ENCODE data around the gene KDM4D. TPM values are rescaled to one million over a fixed set of nuclear protein-coding genes. Genes with fewer than 3 reads are reported as not detected.
"Not testable (repeated sequence)": the region's sequence is repeated elsewhere in the genome, so short reads cannot be mapped to it uniquely, and the experiment has no call there.

The KDM4D gene
- total and polyA plus RNA-seq, 8 donors: 0.12 to 0.73 (median 0.31) TPM; not detected in 3

DNA sequence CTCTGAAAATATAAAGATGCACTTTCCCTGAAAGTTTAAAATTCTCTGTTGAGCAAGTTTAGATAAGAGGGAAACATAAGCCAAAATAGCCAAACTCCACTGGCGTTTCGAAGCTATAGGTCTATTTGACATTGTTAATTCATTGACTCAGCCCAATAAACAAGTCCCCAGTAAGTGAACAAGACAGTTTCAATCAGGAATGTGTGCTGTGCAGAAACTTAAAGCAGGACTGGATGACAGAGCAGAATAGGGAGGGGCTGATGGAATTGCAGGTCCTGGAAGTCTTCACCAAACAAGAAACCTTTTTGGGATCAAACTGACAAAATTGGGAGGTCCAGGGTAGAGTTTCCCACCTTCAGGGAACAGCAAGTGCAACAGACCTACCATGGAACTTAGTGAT is 42.6 kb downstream of the KDM4D start:
- no peak for DNase-seq
- Histone ChIP-seq H3K4me1 (no peaks in the 10 kb centered on the region), H3K27ac (no peak overlapping the region), H3K4me3 (no peak overlapping the region), H3K27me3 (peaks cover 0 to 9% (median 0%) of the 10 kb centered on the region in 3 donors), H3K9me3 (no peaks in the 10 kb centered on the region), H3K36me3 (no peaks in the 10 kb centered on the region)
- WGBS, 5 donors: 27 to 59% (median 32%) methylated on average over 2 of the region's 2 CpGs
- TF ChIP-seq, protein P1, sequence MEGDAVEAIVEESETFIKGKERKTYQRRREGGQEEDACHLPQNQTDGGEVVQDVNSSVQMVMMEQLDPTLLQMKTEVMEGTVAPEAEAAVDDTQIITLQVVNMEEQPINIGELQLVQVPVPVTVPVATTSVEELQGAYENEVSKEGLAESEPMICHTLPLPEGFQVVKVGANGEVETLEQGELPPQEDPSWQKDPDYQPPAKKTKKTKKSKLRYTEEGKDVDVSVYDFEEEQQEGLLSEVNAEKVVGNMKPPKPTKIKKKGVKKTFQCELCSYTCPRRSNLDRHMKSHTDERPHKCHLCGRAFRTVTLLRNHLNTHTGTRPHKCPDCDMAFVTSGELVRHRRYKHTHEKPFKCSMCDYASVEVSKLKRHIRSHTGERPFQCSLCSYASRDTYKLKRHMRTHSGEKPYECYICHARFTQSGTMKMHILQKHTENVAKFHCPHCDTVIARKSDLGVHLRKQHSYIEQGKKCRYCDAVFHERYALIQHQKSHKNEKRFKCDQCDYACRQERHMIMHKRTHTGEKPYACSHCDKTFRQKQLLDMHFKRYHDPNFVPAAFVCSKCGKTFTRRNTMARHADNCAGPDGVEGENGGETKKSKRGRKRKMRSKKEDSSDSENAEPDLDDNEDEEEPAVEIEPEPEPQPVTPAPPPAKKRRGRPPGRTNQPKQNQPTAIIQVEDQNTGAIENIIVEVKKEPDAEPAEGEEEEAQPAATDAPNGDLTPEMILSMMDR (IDR thresholded peaks at IDR 0.05): no peak
- TF ChIP-seq POLR2A (IDR thresholded peaks at IDR 0.05): no peak
- intact Hi-C loops (cut with DNase I; ENCODE audit: low total_unique reads): no loop called here

- H3K36me3 ChIP-seq; DNase-seq; intact Hi-C loops (cut with DNase I; ENCODE audit: low total_unique reads); H3K4me3 ChIP-seq; H3K27me3 ChIP-seq; H3K4me1 ChIP-seq; H3K27ac ChIP-seq; H3K9me3 ChIP-seq: not testable (repeated sequence)
- 77 to 80% (median 78%) methylated on average over 5 of the region's 5 CpGs for WGBS, 5 donors
Observed at GRCh38 chr11:95021468-95021867, 48.0 kb downstream of the KDM4D start.

DNA sequence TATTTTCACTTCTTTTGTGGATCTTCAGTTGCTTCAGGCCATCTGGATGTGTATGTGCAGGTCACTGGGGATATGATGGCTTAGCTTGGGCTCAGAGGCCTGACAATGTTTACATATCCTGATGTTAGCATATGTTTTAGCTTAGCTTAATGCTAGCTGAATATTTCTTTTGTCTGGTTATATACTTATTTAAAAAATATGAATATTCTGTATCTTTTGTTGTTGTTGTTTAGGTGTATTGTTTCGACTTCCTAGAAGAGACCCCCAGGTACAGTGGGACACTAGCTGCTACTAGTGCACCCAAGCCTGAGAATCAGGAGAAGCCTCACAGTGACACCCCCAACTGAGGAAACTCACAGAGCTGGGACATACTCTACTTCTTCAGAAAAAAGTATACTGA is 51.4 kb downstream of the KDM4D start, which contains the start of gene KDM4E:
KDM4E (plus strand) TSS at position 301 of the 400 bp plus-strand sequence. CDS start 300 bp downstream, outside the sequence.
- intact Hi-C loops (cut with DNase I; ENCODE audit: low total_unique reads): no loop called here
- no peaks in the 10 kb centered on the region for H3K4me1 ChIP-seq
- H3K4me3 ChIP-seq: no peak within 1 kb of the TSS
- H3K9me3 ChIP-seq: no peaks in the 10 kb centered on the region
- no peak within 1 kb of the TSS for H3K27ac ChIP-seq
- DNase-seq: no peak
- no peaks in the 10 kb centered on the region for H3K27me3 ChIP-seq
- TF ChIP-seq POLR2AphosphoS5 (IDR thresholded peaks at IDR 0.05) (no peak), POLR2A (IDR thresholded peaks at IDR 0.05) (no peak)
- 89 to 100% (median 93%) methylated on average over 1 of the region's 1 CpG for WGBS, 5 donors
- H3K36me3 ChIP-seq: no peaks in the 10 kb centered on the region

- intact Hi-C loops (cut with DNase I; ENCODE audit: low total_unique reads); H3K36me3 ChIP-seq; H3K4me1 ChIP-seq; H3K4me3 ChIP-seq; H3K27me3 ChIP-seq; H3K27ac ChIP-seq; H3K9me3 ChIP-seq; DNase-seq: not testable (repeated sequence)
- WGBS, 5 donors: 82 to 90% (median 87%) methylated on average over 6 to 9 of the region's 9 CpGs
Observed at GRCh38 chr11:95025594-95025993, 52.1 kb downstream of the KDM4D start.

DNA sequence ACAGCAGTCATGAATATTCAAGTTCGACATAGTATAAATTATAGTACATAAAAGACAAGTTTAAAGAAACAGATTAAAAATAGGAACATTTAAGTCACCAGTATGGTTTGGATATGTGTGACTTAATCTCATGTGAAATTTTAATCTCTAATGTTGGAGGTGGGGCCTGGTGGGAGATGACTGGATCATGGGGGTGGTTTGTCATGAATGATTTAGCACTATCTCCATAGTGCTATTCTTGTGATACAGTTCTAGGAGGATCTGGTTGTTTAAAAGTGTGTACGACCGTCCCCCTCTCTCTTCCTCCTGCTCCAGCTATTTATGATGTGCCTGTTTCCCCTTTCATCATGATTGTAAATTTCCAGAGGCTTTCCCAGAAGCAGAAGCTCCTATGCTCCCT is 54.8 kb downstream of the KDM4D start:
- DNase-seq: no peak
- Histone ChIP-seq H3K9me3 (no peaks in the 10 kb centered on the region), H3K4me3 (no peak overlapping the region), H3K36me3 (no peaks in the 10 kb centered on the region), H3K4me1 (no peaks in the 10 kb centered on the region), H3K27me3 (no peaks in the 10 kb centered on the region), H3K27ac (no peak overlapping the region)
- 75 to 91% (median 90%) methylated on average over 3 of the region's 3 CpGs for WGBS, 5 donors
- intact Hi-C loops (cut with DNase I; ENCODE audit: low total_unique reads): no loop called here
- TF ChIP-seq POLR2AphosphoS5 (IDR thresholded peaks at IDR 0.05) (no peak), POLR2A (IDR thresholded peaks at IDR 0.05) (no peak), EP300 (IDR thresholded peaks at IDR 0.05) (no peak)
- TF ChIP-seq, protein P1 (IDR thresholded peaks at IDR 0.05): no peak

DNA sequence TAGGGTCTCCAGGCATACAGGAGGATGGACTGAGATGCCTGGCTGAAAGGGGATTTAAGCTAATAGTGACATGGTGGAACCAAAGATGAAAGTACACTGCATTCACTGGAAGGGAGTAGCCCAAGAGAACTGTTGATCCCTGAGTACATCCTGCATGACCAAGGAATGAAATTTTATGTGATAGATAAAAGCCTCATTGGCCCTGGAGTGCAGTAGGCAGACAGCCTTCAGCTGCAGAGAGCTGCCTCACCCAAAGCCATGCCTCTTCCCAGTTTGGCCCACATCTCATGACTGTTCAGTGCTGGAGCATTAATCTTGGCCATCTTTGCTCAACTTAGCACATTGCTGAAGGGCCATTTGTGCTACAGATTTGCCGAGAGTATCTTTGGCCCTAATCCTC is 59.5 kb downstream of the KDM4D start:
- intact Hi-C loops (cut with DNase I; ENCODE audit: low total_unique reads): no loop called here
- WGBS, 5 donors: 69 to 100% (median 86%) methylated on average over 1 of the region's 1 CpG
- H3K4me3 ChIP-seq: no peak overlapping the region
- no peak for DNase-seq
- H3K27ac ChIP-seq: no peak overlapping the region
- peaks cover 0 to 7% (median 0%) of the 10 kb centered on the region in 4 donors for H3K4me1 ChIP-seq
- H3K36me3 ChIP-seq: no peaks in the 10 kb centered on the region
- TF ChIP-seq POLR2AphosphoS5 (IDR thresholded peaks at IDR 0.05) (no peak), EP300 (IDR thresholded peaks at IDR 0.05) (no peak), POLR2A (IDR thresholded peaks at IDR 0.05) (no peak)
- TF ChIP-seq, protein P1 (IDR thresholded peaks at IDR 0.05): no peak
- peaks cover 0 to 16% (median 13%) of the 10 kb centered on the region in 3 donors for H3K27me3 ChIP-seq
- H3K9me3 ChIP-seq: peaks cover 0 to 10% (median 0%) of the 10 kb centered on the region in 4 donors
